ENCODE measurements around the gene VAMP8. TPM values are rescaled to one million over a fixed set of nuclear protein-coding genes. Genes with fewer than 3 reads are reported as not detected.
"Not testable (repeated sequence)": the region's sequence is repeated elsewhere in the genome, so short reads cannot be mapped to it uniquely, and the experiment has no call there.

The VAMP8 gene
- total RNA-seq, 1 donor from 2014 or later = 6.8 TPM

DNA sequence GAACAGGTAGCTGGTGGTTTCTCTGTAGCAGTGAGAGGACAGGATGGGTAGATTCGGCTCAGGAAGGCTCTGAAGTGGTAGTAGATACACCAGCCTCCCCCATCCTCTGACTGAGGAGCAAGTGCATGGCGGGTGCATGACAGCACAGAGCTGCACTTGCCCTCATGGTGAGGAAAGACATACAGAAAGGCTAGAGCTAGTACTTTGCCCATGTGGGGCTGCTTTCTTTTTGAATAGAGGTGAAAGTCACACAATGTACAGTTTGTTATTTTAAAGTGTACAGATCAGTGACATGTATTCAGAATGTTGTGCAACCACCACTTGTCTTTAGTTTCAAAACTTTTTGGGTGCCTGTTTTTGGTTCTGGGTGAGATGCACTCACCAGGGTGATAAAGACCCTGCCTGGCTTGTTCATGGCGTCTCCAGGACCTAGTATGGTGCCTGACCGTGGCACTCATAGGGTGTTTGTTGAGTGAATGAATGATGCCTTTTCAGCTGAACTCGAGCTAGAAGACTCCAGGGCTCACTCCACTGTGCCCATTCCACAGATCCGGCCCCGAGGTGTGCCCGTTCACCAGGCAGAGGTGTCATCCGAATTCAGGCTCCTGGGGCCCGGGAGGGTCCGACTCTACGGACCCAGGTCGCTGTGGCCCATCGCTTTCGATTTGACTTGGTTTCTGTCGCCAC is 6.4 kb downstream of the VAMP8 start:
- DNase-seq = peak; percentile 17

DNA sequence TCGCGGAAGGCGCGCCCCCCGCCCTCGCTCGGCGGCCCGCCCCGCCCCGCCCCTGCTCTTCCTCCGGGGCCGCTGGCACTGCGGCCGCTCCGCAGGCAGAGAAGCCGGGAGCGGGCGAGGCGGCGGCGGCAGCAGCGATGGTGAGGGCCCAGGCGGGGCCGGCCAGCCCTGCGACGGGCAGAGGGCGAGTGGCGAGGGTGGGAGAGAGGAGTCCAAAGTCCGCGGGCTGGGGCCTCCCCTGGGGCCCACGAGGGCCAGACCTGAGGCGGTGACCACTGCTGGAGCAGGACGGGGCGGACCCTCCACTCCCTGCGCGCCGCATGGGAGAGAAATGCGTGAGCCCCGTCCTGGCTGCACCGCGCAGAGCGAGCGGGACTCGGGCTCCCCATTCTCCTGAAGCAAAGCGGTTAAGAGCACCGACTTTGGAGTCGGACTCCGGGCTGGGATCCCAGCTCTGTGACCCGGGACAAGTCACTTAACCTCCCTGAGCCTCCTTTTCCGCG is 7.0 kb downstream of the VAMP8 start, which contains the start of gene VAMP5:
TSS of gene VAMP5 (plus strand) at position 78 of the 503 bp plus-strand sequence. CDS start at position 138, 60 bp downstream.
- peak; percentile 46 for DNase-seq

DNA sequence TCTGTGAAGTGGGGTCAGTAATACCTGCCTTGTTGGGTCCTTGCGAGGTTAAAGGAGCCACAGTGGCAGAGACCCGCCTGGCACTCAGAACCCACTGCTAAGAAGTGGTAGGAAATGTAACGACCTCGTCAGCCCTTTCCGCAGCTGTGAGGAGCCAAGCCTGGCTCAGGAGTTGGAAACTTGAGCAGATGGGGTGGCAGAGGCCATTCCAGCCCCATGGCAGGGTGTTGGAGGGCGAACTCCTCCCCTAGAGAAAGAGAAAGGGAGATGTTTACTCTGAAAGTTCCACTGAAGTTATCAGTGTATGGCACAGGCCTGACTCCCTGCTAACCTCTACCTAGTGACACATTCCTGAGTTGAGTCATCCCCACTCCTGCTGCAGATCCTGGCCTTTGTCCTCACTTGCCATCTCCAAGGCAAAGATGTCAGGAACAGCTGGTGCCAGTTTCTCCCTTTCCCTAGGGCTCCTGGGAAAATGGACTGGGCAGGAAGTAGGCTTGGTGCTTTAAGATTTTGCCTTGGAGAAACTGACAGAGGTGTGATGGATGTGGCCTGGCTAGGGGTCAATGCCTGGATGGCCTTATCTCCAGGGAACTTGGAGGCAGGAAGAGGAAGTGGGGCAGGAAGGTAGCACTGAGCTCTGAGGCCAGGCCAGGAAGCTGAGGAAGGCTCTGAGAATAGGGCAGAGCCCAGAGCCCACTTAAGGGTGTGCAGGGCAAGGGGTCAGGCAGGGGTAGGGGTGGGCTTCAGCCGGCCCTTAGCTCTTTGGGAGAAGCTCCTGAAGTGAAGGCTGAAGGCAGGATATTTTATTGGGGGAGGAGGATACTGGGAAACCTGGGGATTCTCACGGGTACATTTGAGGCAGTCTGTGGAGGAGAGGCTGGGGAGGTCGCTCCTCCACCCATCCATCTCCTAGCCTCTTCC is 7.7 kb downstream of the VAMP8 start:
- peak; percentile 86 for DNase-seq

DNA sequence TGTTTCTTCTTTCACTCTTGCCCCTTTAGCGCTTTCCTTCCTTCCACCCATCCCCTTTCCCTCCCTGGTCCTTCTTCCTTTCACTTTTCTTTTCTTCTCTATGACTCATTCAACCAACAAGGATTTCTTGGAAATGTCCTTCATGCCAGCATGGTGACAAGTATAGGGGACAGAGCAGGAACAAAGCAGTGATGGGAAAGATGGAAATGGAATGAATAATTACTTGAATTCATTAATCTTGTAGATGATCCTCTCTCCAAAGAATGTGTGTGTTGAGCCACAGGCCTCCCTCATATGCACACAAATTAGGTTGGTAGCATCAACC is 8.4 kb downstream of the VAMP8 start:
- DNase-seq = peak; percentile 29

DNA sequence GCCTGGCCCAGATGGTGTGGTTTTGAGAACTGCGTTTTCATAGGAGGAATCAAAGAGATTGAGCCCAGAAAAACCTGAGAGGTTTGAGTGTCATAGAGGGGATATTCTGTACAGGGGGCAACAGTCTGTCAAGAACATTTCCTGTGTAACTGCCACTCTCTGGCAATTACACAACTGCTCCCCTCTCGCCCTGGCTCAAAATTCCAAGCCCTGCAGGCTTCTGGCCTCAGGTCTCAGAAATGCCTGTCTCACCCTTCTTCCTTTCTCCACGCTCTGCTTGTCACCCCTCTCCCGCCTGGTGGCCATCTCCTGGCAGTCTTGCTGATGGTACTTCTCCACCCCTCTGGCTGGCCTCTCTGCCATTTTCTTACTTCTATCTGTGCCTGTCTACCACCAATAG is 10.8 kb downstream of the VAMP8 start:
- DNase-seq = no peak

DNA sequence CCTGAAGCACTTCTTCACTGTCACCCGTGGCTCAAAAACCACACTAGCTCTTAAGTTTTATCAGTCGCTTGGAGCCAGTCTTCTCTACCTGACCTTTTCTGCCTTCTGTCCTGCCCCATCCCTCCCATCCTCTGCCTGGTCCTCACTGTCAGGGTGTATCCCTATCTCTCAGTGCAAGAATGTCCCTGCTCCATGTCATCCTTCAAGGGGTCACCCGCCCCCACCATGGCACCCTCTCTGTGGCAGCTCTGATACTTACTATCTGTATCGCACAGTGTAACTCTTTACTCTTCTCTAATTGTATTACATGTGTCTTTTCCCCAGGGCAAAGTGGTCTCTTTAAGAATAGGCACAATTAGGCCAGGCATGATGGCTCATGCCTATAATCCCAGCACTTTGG is 11.3 kb downstream of the VAMP8 start:
- no peak for DNase-seq

DNA sequence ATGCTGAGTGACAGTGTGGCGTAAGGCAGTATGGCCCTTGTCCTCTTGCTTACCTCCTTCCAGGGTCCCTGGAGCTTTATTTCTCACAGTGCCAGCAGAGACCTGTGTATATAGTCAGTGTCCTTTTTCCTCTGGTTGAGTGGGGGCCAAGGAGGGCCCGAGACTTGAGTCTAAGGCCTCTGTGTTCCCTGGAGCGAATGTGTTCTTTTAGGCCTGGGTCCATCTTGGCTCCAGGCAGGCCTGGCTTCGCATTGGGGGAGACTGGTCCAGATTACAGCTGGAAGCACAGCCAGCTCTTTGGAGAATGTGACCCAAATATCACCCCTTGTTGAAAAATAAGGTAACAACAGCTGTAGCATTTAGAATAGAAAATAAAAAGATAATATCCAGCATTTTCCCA is 11.8 kb downstream of the VAMP8 start:
- no peak for DNase-seq

DNA sequence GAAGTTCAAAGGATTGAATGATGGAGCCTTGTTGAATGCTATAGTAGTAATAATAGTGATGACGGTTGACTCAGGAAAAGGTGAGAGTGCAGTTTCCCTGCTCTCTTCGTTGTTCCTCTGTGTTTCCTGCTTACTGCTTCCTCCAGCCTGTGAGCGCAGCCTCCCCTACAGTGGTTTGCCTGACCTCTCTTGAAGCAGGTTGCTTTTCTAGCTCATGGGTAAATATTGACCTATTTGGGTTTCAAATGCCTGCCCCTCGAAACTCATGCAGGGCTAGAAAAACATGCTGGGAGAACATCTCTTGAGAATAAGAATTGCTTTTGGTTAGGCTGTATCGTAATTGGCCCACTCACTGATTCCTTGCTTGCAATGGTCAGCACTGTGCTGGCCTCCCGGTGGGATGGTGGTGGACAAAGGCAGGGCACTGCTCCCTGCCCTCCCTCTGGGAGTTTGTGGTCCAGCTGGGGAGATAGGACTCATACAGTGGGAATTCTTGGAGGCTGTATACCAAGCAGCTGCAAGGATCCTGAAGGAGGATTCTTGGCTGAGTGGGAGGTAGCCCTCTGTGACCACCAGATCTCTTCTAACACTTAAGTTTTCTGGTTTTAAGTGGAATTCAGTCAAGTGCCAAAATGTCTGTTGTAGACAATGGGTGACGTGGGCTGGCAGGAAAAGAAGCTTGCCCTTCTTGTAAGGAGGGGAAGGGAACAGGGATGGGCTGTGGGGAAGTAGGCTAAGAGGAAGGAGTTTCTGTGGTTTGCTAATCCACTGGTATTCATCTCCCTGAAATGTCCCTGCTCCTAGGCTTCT is 12.8 kb downstream of the VAMP8 start:
- DNase-seq = peak; percentile 91

DNA sequence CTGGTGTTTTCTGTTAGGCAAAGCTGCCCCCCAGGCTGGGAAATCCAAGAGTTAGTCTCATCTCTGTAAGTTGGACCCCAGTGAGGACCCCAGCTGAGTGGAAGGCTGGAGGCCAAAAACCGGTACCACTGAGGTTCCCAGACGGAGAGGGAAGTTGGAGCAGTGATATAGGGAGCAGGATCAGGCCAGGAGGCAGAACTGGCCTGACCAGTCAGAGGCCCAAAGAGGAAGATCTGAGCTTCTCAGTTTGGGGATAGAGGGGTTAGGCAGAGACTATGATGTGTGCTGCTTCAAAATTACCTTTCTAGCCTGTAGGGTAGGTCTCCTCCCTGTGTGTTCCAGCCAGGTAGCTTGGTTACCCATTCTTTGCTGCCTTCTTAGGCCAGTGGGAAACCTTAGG is 13.6 kb downstream of the VAMP8 start:
- DNase-seq = no peak

DNA sequence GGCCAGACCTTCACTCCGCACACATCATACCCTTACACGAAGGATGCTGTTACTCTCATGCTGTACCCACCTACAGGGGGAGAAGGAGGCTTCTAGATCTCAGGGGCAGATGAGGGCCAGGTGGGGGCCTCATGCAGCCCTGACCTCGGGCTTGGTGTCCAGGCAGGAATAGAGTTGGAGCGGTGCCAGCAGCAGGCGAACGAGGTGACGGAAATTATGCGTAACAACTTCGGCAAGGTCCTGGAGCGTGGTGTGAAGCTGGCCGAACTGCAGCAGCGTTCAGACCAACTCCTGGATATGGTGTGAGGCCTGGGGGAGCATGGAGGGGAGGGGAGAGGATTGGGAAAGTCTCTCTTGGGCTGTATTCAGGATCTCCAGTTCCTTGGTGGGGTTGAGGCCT is 14.2 kb downstream of the VAMP8 start:
- DNase-seq = peak; percentile 63

DNA sequence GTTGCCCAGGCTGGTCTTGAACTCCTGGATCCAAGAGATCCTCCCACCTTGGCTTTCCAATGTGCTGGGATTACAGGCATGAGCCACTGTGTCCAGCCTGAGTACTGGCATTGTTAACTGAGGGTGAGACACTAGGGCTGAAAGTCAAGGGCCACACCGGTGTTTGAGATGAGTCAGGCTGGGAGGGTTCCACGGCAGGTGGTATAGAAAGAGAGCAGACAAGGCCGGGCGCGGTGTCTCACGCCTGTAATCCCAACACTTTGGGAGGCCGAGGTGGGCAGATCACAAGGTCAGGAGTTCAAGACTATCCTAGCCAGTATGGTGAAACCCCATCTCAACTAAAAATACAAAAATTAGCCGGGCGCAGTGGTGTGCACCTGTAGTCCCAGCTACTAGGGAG is 14.9 kb downstream of the VAMP8 start:
- not testable (repeated sequence) for DNase-seq

DNA sequence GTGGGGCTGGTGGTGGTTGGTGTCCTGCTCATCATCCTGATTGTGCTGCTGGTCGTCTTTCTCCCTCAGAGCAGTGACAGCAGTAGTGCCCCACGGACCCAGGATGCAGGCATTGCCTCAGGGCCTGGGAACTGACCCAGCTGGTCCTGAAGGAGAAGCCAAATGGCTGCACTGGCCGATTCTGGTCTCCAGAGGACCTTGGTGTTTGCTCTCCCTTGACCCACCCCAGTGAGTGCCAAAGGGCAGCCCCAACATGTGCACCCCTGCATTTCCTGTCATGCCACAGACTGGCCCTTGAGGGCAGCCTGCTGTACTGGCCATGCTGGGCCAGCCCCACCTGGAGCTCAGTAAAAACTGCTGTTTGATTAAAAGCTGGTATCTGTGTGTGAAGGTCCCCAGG is 15.6 kb downstream of the VAMP8 start:
- DNase-seq = no peak

DNA sequence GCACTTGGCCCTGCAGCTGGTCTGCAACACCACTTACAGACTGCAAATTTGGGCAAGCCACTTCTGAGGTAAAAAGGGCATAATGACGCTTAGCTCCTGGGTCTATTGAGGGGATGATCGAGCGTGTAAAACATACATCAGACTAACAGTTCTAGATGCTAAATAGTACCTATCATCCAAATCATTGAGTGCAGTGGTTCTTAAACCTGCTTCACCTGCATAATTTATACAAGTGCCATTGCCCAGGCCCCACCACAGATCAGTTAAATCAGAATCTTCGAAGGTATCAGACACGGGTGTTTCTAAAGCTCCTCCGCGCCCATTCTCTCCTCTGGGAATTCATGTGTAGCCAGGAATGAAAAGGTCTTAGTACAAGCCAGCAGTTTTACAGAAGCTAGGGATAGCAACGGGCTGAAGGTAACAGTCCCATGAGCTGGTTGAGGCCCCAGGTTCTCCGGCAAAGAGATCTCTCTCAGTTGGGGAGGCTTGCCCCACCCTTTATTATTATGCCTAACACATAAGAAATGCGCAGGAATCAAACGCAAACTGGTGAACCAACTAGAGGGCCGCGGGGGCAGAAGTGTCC is 17.4 kb downstream of the VAMP8 start:
- no peak for DNase-seq

DNA sequence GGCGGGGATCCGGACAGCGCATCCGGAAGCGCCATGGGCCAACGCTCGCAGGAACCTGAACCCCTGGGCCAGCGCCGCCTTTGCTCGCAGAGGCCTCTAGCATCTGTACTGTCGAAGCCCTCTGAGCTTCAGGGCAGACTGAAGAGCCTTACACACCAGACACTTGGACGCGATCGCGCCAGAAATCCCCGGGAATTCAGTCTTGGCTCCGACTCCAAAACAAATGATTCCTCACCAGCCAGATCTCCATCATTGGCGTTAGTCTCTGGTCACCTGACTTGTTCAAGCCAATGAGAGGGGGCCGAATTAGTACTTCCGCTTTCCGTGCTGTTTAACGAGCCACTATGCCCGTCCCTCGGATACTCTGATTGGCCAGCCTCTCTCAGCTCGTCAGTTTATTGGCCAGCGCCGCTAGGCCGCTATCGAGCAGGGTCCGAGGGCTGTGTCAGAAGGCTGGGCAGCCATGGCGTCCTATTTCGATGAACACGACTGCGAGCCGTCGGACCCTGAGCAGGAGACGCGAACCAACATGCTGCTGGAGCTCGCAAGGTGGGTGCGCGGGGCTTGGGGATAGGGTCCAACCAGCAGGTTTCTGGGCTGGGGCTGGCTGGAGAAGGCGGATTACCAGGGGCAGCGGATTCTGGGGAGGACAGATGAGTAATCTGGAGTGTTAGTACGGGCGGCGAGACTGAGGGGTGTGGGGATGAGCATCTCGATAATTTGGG is 18.1 kb downstream of the VAMP8 start, which contains the start of gene RNF181:
TSS of gene RNF181 (plus strand) at position 445 of the 725 bp plus-strand sequence. CDS start at position 464, 19 bp downstream.
- DNase-seq = peak; percentile 99

DNA sequence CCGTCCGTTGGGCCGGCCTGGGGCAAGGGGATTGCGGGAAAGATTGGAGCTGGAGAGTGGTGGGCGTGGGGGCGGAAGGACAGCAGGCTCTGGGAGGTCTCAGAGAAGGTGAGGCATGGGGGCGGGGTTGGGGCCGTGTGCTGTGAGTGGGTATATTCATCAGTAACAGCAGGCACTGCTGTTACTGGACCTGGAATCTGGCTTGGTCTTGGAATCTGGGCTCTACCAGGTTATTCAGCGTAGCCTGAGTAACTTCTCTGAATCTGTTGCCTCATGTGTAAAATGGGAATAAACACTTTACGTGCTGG is 18.6 kb downstream of the VAMP8 start:
- DNase-seq = no peak

DNA sequence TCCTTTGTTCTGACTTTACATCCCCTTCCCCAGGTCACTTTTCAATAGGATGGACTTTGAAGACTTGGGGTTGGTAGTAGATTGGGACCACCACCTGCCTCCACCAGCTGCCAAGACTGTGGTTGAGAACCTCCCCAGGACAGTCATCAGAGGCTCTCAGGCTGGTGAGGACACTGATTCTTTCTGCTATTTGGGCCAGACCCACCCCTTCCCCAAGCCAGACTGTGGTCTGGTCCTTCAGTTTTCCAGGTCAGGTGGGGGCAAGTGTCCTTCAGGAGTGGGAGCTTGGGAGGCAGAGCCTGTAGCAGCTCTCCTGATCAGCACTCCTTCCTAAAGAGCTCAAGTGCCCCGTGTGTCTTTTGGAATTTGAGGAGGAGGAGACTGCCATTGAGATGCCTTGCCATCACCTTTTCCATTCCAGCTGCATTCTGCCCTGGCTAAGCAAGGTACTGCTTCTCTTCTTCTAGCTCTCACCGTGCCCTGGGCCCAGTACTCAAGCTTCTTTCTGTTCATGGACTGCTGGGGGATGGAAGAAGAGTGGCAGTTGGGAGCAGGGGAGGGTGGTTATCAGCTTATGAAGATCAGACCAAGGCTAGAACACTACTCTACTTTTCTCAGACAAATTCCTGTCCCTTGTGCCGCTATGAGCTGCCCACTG is 19.2 kb downstream of the VAMP8 start:
- DNase-seq = no peak

DNA sequence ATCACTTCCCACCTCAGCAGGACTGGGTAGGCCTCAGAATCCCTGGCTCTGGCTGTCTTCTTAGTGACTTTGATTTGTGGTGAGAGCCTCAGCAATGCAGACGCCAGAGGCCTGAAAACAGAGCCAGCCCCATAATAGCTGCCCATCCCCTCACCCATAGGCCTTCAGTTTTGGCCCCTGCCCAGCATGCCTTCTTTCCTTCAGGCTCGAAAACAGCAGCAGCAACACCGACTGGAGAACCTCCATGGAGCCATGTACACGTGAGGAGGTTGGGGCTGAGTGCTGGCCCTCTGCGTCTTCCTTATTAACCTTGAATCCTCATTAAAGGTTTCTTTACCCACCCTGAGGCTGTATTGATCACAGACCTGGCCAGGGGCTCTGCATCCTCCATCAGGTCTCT is 19.9 kb downstream of the VAMP8 start:
- DNase-seq = no peak

DNA sequence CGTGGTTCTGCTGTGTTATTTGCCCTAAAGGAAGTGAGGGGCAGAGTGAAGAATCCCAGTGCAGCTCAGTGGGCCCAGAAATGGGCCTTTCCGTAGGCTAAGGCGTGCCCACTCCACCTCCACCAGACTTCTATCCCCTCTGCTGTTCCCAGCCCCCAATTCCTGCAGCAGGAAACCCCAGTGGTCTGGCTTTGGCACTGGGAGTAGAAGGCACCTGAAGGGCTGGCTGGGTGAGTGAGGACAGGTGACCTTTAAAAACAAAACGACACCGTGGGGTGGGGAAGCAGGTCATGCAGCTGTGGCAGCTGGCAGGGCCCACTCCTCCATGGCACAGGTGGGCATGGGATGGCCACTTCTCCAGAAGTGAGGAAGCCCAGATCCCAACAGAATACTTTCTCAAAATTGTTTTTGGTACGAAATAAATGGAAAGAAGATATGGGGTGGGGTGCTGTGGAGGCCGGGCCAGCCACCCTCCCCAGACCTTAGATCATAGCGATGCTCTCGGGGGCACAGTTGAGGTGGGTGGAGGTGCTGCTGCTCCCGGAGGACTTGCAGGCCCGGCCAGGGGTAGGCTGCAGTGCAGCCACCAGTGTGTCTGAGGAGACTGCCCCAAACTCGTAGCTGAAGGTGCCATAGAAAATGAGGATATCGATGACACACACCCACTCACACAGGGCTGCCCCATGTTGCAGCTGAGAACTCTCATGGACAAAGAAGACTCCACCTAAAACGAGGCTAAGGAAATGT is 21.4 kb downstream of the VAMP8 start:
- DNase-seq = no peak

DNA sequence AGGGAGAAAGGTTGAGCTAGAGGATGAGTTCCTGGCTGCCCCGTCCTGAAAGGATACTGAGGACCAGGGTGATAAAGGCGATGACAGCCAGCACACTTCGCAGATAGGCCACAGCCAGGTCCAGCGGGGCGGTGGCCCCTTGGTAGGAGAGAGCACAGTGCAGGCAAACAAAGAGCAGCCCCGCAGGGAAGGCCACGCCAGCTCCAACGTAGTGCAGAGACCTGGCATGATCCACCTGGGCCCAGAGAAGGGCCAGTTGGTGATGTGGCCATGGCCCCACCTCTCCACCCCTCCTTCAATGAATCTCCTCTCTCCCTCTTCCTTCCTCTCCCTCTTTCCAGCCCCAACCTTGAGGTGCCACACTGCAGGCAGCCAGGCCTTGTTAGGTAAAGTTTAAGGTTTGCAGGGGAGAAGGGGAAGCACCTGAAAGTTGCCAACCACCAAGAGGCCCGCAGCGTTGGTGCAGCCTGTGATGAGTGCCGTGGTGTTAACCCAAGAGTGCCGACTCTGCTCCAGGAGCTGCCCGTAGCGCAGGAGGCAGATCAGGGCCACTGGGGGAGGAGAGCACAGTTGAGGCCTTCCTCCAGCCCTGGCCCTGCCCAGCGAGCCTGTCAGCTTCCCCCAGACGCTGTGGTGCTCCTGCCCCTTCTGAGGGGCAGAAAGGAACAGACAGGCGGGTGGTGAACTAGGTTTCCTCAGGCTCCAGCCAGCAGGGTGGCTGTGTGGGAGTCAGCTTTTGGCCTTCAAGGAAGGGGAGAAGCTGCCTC is 22.3 kb downstream of the VAMP8 start:
- DNase-seq = no peak

DNA sequence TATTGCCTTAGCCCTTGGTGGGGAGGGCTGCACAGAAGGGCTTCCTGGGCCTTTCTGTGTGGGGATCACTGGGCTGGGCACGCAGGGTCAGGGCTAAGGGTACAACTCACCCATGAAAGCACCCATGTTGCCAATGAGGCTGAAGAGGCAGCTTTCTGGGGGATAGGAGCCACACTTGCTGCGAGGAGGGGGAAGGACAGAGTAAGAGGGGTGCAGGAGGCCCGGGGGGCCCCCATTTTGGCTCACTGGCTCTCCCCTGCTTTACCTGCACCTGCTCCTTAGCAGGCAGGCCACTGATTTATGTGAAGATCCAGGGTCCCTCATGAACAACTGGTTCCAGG is 22.8 kb downstream of the VAMP8 start:
- DNase-seq = no peak
